IMR-90 (cell line): ENCODE measurements around the gene BTNL2. TPM values are rescaled to one million over a fixed set of nuclear protein-coding genes. Genes with fewer than 3 reads are reported as not detected.

Source experiments
- ATAC-seq: fragments of 200-7000 bp; cut with Tn5 transposase; 2 replicates; pipeline ENCODE4 v1.9.1; 2020; ENCODE audit warnings: low read depth, mild to moderate bottlenecking, moderate library complexity
- BruUV-seq: library from RNA; stranded (reverse); fragments of 400-500 nt; replicated peaks from 2 replicates; lab custom pipeline; 2021; lab: Mats Ljungman, UMichigan
- CTCF ChIA-PET: fragments of 300-600 bp; formaldehyde crosslinking; extraction: SDS; loops from one replicate; lab custom pipeline; 2021; ENCODE audit warnings: antibody characterized with exemption; lab: Yijun Ruan, JAX
- POLR2A ChIA-PET: fragments of 300-600 bp; sonication (Branson Sonifier 250); formaldehyde crosslinking; loops from one replicate; lab custom pipeline; 2022; ENCODE audit warnings: antibody characterized with exemption; ENCODE audit not compliant: unreplicated experiment; lab: Charles Lee
- DNase-seq: peaks from one replicate; pipeline ENCODE4 v3.0.0; 2013
- H2AFZ ChIP-seq: replicated peaks from 2 replicates; pipeline ENCODE3; 2013; ENCODE audit warnings: low read length, mild to moderate bottlenecking; ENCODE audit not compliant: poor library complexity
- H2AK5ac ChIP-seq: 2 replicates; pipeline ENCODE4 v1.6.1; 2013; ENCODE audit warnings: low read depth, low read length, inconsistent platforms
- H2AK9ac ChIP-seq: replicated peaks from 2 replicates; pipeline ENCODE3; 2013; ENCODE audit warnings: mild to moderate bottlenecking, low read depth, low read length, moderate library complexity; ENCODE audit not compliant: poor library complexity
- H2BK120ac ChIP-seq: 2 replicates; pipeline ENCODE4 v1.6.1; 2013; ENCODE audit warnings: low read depth, low read length, inconsistent platforms
- H2BK15ac ChIP-seq: 3 replicates; pipeline ENCODE4 v1.6.1; 2013; ENCODE audit warnings: low read depth, low read length, inconsistent platforms
- H2BK20ac ChIP-seq: 2 replicates; pipeline ENCODE4 v1.6.1; 2013; ENCODE audit warnings: low read depth, mild to moderate bottlenecking, inconsistent platforms, low read length, moderate library complexity
- H2BK5ac ChIP-seq: 2 replicates; pipeline ENCODE4 v1.6.1; 2013; ENCODE audit warnings: mild to moderate bottlenecking, low read depth, low read length, inconsistent platforms; ENCODE audit not compliant: poor library complexity, severe bottlenecking
- H3K14ac ChIP-seq: replicated peaks from 2 replicates; pipeline ENCODE4 v1.6.1; 2013; ENCODE audit warnings: low read depth, low read length, inconsistent platforms
- H3K18ac ChIP-seq: 2 replicates; pipeline ENCODE4 v1.6.1; 2013; ENCODE audit warnings: low read depth, low read length, control low read depth
- H3K23ac ChIP-seq: 2 replicates; pipeline ENCODE4 v1.6.1; 2013; ENCODE audit warnings: low read depth, low read length, inconsistent platforms
- H3K27ac ChIP-seq: 2 replicates; pipeline ENCODE4 v1.5.1; 2013; ENCODE audit warnings: mild to moderate bottlenecking, control low read depth, low read length; ENCODE audit not compliant: insufficient read depth
- H3K27me3 ChIP-seq: 2 replicates; pipeline ENCODE4 v1.6.1; 2013; ENCODE audit warnings: low read length; ENCODE audit not compliant: control insufficient read depth, insufficient read depth
- H3K36me3 ChIP-seq: 2 replicates; pipeline ENCODE4 v1.6.1; 2013; ENCODE audit warnings: low read length, mixed read lengths; ENCODE audit not compliant: control insufficient read depth, insufficient read depth
- H3K4ac ChIP-seq: 2 replicates; pipeline ENCODE4 v1.6.1; 2013; ENCODE audit warnings: low read depth, low read length, inconsistent platforms
- H3K4me1 ChIP-seq: 2 replicates; pipeline ENCODE4 v1.6.1; 2013; ENCODE audit warnings: low read length, mixed read lengths; ENCODE audit not compliant: control insufficient read depth, insufficient read depth
- H3K4me2 ChIP-seq: 2 replicates; pipeline ENCODE4 v1.6.1; 2013; ENCODE audit warnings: low read depth, mild to moderate bottlenecking, control low read depth, low read length, moderate library complexity
- H3K4me3 ChIP-seq: 2 replicates; pipeline ENCODE4 v1.5.1; 2013; ENCODE audit warnings: low read depth, mild to moderate bottlenecking, control low read depth, low read length, moderate library complexity; ENCODE audit not compliant: insufficient read depth
- H3K56ac ChIP-seq: 2 replicates; pipeline ENCODE4 v1.6.1; 2013; ENCODE audit warnings: low read length, inconsistent platforms; ENCODE audit not compliant: insufficient read depth; ENCODE audit errors: extremely low read depth
- H3K79me1 ChIP-seq, 2 experiments: 2 replicates each; pipeline ENCODE4 v1.6.1; 2013; ENCODE audit warnings: low read length in 2 of 2, inconsistent platforms in 1 of 2, low read depth in 1 of 2
- H3K9ac ChIP-seq: 2 replicates; pipeline ENCODE4 v1.6.1; 2013; ENCODE audit warnings: low read depth, low read length, control low read depth
- H3K9me1 ChIP-seq: 2 replicates; pipeline ENCODE4 v1.6.1; 2013; ENCODE audit warnings: low read length, inconsistent platforms; ENCODE audit not compliant: insufficient read depth
- H3K9me3 ChIP-seq: 2 replicates; pipeline ENCODE4 v1.6.1; 2013; ENCODE audit warnings: low read length; ENCODE audit not compliant: control insufficient read depth, insufficient read depth
- H4K20me1 ChIP-seq: 2 replicates; pipeline ENCODE4 v1.6.1; 2013; ENCODE audit warnings: low read length, inconsistent platforms; ENCODE audit not compliant: insufficient read depth
- H4K5ac ChIP-seq: 2 replicates; pipeline ENCODE4 v1.6.1; 2013; ENCODE audit warnings: mild to moderate bottlenecking, low read depth, low read length, control low read depth
- H4K8ac ChIP-seq, 2 experiments: 2 replicates each; pipeline ENCODE4 v1.6.1; 2013; ENCODE audit warnings: low read depth in 2 of 2, low read length in 2 of 2, control low read depth in 1 of 2, inconsistent platforms in 1 of 2
- H4K91ac ChIP-seq: 2 replicates; pipeline ENCODE4 v1.6.1; 2013; ENCODE audit warnings: low read depth, low read length, inconsistent platforms; ENCODE audit not compliant: insufficient read depth
- BHLHE40 ChIP-seq: fragments of 150-350 bp; IDR thresholded peaks from 2 replicates; pipeline ENCODE4 v1.6.1; 2016; ENCODE audit warnings: mild to moderate bottlenecking, low read depth, low read length
- CEBPB ChIP-seq: IDR thresholded peaks from 2 replicates; pipeline ENCODE4 v1.6.1; 2012; ENCODE audit warnings: low read depth, low read length, improper control_type of control experiment
- CHD1 ChIP-seq: IDR thresholded peaks from 2 replicates; pipeline ENCODE4 v1.6.1; 2012; ENCODE audit warnings: low read depth, low read length, improper control_type of control experiment
- FOS ChIP-seq: fragments of 150-350 bp; IDR thresholded peaks from 2 replicates; pipeline ENCODE4 v1.6.1; 2016; ENCODE audit warnings: low read depth, low read length
- MAFK ChIP-seq: IDR thresholded peaks from 2 replicates; pipeline ENCODE4 v1.6.1; 2012; ENCODE audit warnings: low read depth, low read length, improper control_type of control experiment
- MAZ ChIP-seq: IDR thresholded peaks from 2 replicates; pipeline ENCODE4 v1.6.1; 2012; ENCODE audit warnings: low read depth, mild to moderate bottlenecking, low read length, improper control_type of control experiment, moderate library complexity, borderline replicate concordance
- MXI1 ChIP-seq: IDR thresholded peaks from 2 replicates; pipeline ENCODE4 v1.6.1; 2012; ENCODE audit warnings: low read depth, mild to moderate bottlenecking, low read length, moderate library complexity, borderline replicate concordance
- NFE2L2 ChIP-seq: fragments of 150-350 bp; IDR thresholded peaks from 2 replicates; pipeline ENCODE4 v1.6.1; 2016; ENCODE audit warnings: low read depth, mild to moderate bottlenecking, low read length
- POLR2A ChIP-seq: IDR thresholded peaks from 2 replicates; pipeline ENCODE4 v1.6.1; 2012; ENCODE audit warnings: mild to moderate bottlenecking, low read depth, low read length
- RAD21 ChIP-seq: IDR thresholded peaks from 2 replicates; pipeline ENCODE4 v1.6.1; 2012; ENCODE audit warnings: low read length, improper control_type of control experiment
- RCOR1 ChIP-seq: IDR thresholded peaks from 2 replicates; pipeline ENCODE4 v1.6.1; 2012; ENCODE audit warnings: mild to moderate bottlenecking, low read length, improper control_type of control experiment; ENCODE audit not compliant: insufficient replicate concordance
- RFX5 ChIP-seq: IDR thresholded peaks from 2 replicates; pipeline ENCODE4 v1.8.0; 2012; ENCODE audit warnings: low read depth, mild to moderate bottlenecking, low read length, moderate library complexity
- SMC3 ChIP-seq: fragments of 150-350 bp; IDR thresholded peaks from 2 replicates; pipeline ENCODE4 v1.6.1; 2016; ENCODE audit warnings: low read depth, mild to moderate bottlenecking, antibody characterized with exemption, low read length, moderate library complexity
- WGBS, 2 experiments: methylation state at CpG; one replicate each; pipeline versions ENCODE4 v1.1.5 to v1.1.7; 2013; ENCODE audit warnings: missing lambda C conversion rate in 2 of 2; ENCODE audit not compliant: insufficient read length in 1 of 2; ENCODE audit errors: extremely low coverage in 2 of 2; 5-methylcytosine and 5-hydroxymethylcytosine counted together
- dilution Hi-C: fragments of 300-500 bp; cut with HindIII; formaldehyde crosslinking; loops from one replicate; pipeline ENCODE4 v1.14.3; 2018; ENCODE audit warnings: low sequenced_read_pairs; ENCODE audit not compliant: unreplicated experiment
- in situ Hi-C: fragments of 300-500 bp; cut with MboI; formaldehyde crosslinking; loops from 3 replicates; pipeline ENCODE4 v1.14.3; 2019; ENCODE audit warnings: low sequenced_read_pairs, inconsistent platforms, mixed read lengths
- intact Hi-C: fragments of 100-400 bp; cut with micrococcal nuclease; formaldehyde crosslinking; loops from 2 replicates; pipeline ENCODE4 v1.10.0; 2022
- polyA plus RNA-seq, 3 experiments: library from polyadenylated mRNA; depleted of rRNA; stranded (reverse); fragments of >200 nt; gene quantifications; 2 replicates each; pipeline ENCODE4 v1.2.3, GENCODE V29; 2012; ENCODE audit warnings: low replicate concordance in 1 of 3
- total RNA-seq: library from RNA; depleted of rRNA; stranded (reverse); fragments of >200 nt; gene quantifications from 2 replicates; pipeline ENCODE4 v1.2.3, GENCODE V29; 2012
- TF ChIP-seq, protein P1 (sequence below): conservative IDR thresholded peaks from 2 replicates; pipeline ENCODE4 v1.5.1; 2012; ENCODE audit warnings: mild to moderate bottlenecking, low read depth, low read length, improper control_type of control experiment
- TF ChIP-seq, protein P2 (sequence below): fragments of 150-350 bp; IDR thresholded peaks from 2 replicates; pipeline ENCODE4 v1.6.1; 2017; ENCODE audit warnings: mild to moderate bottlenecking, antibody characterized with exemption, low read length, low read depth
- TF ChIP-seq, protein P3 (sequence below): fragments of 150-350 bp; IDR thresholded peaks from 2 replicates; pipeline ENCODE4 v1.6.1; 2016; ENCODE audit warnings: low read depth, mild to moderate bottlenecking, low read length, moderate library complexity, borderline replicate concordance

BTNL2 gene
- total and polyA plus RNA-seq, 2 of the 4 experiments (the other 2 are of a cell fraction) = not detected

GRCh38 chr6:32442977-32443552 is 36.1 kb upstream of the BTNL2 start:
- Histone ChIP-seq H2AK5ac (no peak overlapping the region), H3K36me3 (no peaks in the 10 kb centered on the region), H3K23ac (no peak overlapping the region), H3K27me3 (no peaks in the 10 kb centered on the region), H3K14ac (no peak overlapping the region), H2AFZ (no peak overlapping the region), H3K18ac (no peak overlapping the region), H2BK5ac (no peak overlapping the region), H4K8ac (no peak overlapping the region), H3K9me1 (no peaks in the 10 kb centered on the region), H4K5ac (no peak overlapping the region), H3K9ac (no peak overlapping the region), H4K20me1 (no peaks in the 10 kb centered on the region), H3K79me1 (no peaks in the 10 kb centered on the region), H4K91ac (no peak overlapping the region), H3K4me2 (no peak overlapping the region), H3K4ac (no peak overlapping the region), H2BK20ac (no peak overlapping the region), H3K27ac (no peak overlapping the region), H3K56ac (no peak overlapping the region), H2BK15ac (no peak overlapping the region), H3K9me3 (no peaks in the 10 kb centered on the region), H2BK120ac (no peak overlapping the region), H3K4me3 (no peak overlapping the region), H2AK9ac (no peak overlapping the region), H3K4me1 (no peaks in the 10 kb centered on the region)
- in situ Hi-C loops = no loop called here
- TF ChIP-seq POLR2A (no peak), SMC3 (no peak), MXI1 (no peak), CHD1 (no peak), RCOR1 (no peak), RAD21 (no peak), FOS (no peak), CEBPB (no peak), NFE2L2 (no peak), MAFK (no peak), RFX5 (no peak), BHLHE40 (no peak), MAZ (no peak)
- TF ChIP-seq, protein P1, sequence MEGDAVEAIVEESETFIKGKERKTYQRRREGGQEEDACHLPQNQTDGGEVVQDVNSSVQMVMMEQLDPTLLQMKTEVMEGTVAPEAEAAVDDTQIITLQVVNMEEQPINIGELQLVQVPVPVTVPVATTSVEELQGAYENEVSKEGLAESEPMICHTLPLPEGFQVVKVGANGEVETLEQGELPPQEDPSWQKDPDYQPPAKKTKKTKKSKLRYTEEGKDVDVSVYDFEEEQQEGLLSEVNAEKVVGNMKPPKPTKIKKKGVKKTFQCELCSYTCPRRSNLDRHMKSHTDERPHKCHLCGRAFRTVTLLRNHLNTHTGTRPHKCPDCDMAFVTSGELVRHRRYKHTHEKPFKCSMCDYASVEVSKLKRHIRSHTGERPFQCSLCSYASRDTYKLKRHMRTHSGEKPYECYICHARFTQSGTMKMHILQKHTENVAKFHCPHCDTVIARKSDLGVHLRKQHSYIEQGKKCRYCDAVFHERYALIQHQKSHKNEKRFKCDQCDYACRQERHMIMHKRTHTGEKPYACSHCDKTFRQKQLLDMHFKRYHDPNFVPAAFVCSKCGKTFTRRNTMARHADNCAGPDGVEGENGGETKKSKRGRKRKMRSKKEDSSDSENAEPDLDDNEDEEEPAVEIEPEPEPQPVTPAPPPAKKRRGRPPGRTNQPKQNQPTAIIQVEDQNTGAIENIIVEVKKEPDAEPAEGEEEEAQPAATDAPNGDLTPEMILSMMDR = no peak
- TF ChIP-seq, protein P2, sequence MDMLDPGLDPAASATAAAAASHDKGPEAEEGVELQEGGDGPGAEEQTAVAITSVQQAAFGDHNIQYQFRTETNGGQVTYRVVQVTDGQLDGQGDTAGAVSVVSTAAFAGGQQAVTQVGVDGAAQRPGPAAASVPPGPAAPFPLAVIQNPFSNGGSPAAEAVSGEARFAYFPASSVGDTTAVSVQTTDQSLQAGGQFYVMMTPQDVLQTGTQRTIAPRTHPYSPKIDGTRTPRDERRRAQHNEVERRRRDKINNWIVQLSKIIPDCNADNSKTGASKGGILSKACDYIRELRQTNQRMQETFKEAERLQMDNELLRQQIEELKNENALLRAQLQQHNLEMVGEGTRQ = no peak
- TF ChIP-seq, protein P3, sequence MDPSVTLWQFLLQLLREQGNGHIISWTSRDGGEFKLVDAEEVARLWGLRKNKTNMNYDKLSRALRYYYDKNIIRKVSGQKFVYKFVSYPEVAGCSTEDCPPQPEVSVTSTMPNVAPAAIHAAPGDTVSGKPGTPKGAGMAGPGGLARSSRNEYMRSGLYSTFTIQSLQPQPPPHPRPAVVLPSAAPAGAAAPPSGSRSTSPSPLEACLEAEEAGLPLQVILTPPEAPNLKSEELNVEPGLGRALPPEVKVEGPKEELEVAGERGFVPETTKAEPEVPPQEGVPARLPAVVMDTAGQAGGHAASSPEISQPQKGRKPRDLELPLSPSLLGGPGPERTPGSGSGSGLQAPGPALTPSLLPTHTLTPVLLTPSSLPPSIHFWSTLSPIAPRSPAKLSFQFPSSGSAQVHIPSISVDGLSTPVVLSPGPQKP = no peak
- dilution Hi-C loops = no loop called here
- ATAC-seq = no peak
- BruUV-seq = no TSS peak
- ChIA-PET POLR2A (no interaction called here), CTCF (no interaction called here)
- WGBS, 2 experiments = 13% methylated on average over 1 of the region's 8 CpGs; no CpG with 5 or more reads in 1 of the 2 experiments
- intact Hi-C loops = no loop called here
- DNase-seq = no peak
